DOHH2 (cell line): ENCODE results near the gene MRPL4.

Experiments
- H3F3A ChIP-seq: fragments of 200-600 bp; sonication (generic), shearing (Covaris generic); 2 replicates; pipeline ENCODE4 v1.6.0; 2016; ENCODE audit warnings: antibody characterized with exemption, mild to moderate bottlenecking; ENCODE audit not compliant: control insufficient read depth, insufficient read depth
- H3K27ac ChIP-seq: fragments of 200-600 bp; sonication (generic); 2 replicates; pipeline ENCODE4 v1.5.1; 2014; ENCODE audit warnings: low read depth, mild to moderate bottlenecking, low read length, moderate library complexity
- H3K27me3 ChIP-seq: fragments of 200-600 bp; sonication (generic); 2 replicates; pipeline ENCODE4 v1.6.1; 2014; ENCODE audit warnings: mild to moderate bottlenecking, low read length, mixed read lengths; ENCODE audit not compliant: control insufficient read depth
- H3K36me3 ChIP-seq: fragments of 200-600 bp; sonication (generic); 2 replicates; pipeline ENCODE4 v1.6.1; 2014; ENCODE audit warnings: mild to moderate bottlenecking, low read length, moderate library complexity, mixed read lengths; ENCODE audit not compliant: control insufficient read depth
- H3K4me1 ChIP-seq: fragments of 200-600 bp; sonication (generic); 2 replicates; pipeline ENCODE4 v1.6.1; 2014; ENCODE audit warnings: mild to moderate bottlenecking, low read length, mixed read lengths; ENCODE audit not compliant: control insufficient read depth
- H3K4me2 ChIP-seq: fragments of 200-600 bp; sonication (generic); 2 replicates; pipeline ENCODE4 v1.6.0; 2014; ENCODE audit warnings: mild to moderate bottlenecking, low read length, moderate library complexity
- H3K4me3 ChIP-seq: fragments of 200-600 bp; sonication (generic); 2 replicates; pipeline ENCODE4 v1.5.1; 2014; ENCODE audit warnings: mild to moderate bottlenecking, low read length, mixed read lengths
- H3K79me2 ChIP-seq: fragments of 200-600 bp; sonication (generic); 2 replicates; pipeline ENCODE4 v1.6.1; 2014; ENCODE audit warnings: mild to moderate bottlenecking, low read length, mixed read lengths; ENCODE audit not compliant: control insufficient read depth
- H3K9me2 ChIP-seq: fragments of 200-600 bp; sonication (generic); replicated peaks from 2 replicates; pipeline ENCODE4 v1.6.1; 2014; ENCODE audit warnings: mild to moderate bottlenecking, low read length, mixed read lengths; ENCODE audit not compliant: control insufficient read depth
- H3K9me3 ChIP-seq: fragments of 200-600 bp; sonication (generic); 2 replicates; pipeline ENCODE4 v1.6.1; 2014; ENCODE audit warnings: antibody characterized with exemption, low read length, mixed read lengths; ENCODE audit not compliant: control insufficient read depth, insufficient read depth
- H4K20me1 ChIP-seq: fragments of 200-600 bp; sonication (generic); 2 replicates; pipeline ENCODE4 v1.6.0; 2014; ENCODE audit warnings: low read depth, mild to moderate bottlenecking, antibody characterized with exemption, low read length, moderate library complexity; ENCODE audit not compliant: control insufficient read depth, insufficient read depth
- EZH2phosphoT487 ChIP-seq: fragments of 200-600 bp; sonication (generic); IDR thresholded peaks from 2 replicates; pipeline ENCODE4 v1.6.1; 2017; ENCODE audit warnings: borderline replicate concordance, mild to moderate bottlenecking, antibody characterized with exemption, low read length, moderate library complexity, mixed read lengths
- TF ChIP-seq, protein P1 (sequence below): fragments of 200-600 bp; sonication (generic); IDR thresholded peaks from one replicate; pipeline ENCODE4 v1.5.1; 2014; ENCODE audit warnings: antibody characterized with exemption, mild to moderate bottlenecking, low read depth, low read length; ENCODE audit not compliant: poor library complexity, severe bottlenecking

Gene MRPL4

DNA sequence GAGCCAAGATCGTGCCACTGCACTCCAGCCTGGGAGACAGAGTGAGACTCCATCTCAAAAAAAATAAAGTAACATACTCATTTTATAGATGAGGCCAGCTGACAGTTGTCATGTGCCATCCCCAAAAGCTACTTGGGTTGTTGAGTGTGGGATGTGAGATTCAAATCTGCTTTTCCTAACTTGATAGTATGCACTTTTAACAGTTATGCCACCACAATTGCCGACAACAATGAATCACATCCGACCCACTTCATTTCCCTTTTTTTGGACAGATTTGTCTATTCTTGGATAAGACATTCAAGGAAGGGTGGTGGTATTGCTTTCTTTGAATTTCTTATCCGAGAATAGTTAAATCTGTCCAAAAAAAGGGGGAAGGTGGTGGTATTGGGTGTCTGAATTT is 41.0 kb upstream of the MRPL4 start:
- Histone ChIP-seq H3K4me3 (no peak overlapping the region), H4K20me1 (no peaks in the 10 kb centered on the region), H3K9me3 (no peaks in the 10 kb centered on the region), H3K4me1 (peaks cover 12% of the 10 kb centered on the region; the same call in 1 of the 2 replicates), H3K27me3 (no peaks in the 10 kb centered on the region), H3F3A (peaks cover 6% of the 10 kb centered on the region), H3K36me3 (peaks cover 10% of the 10 kb centered on the region; the same call in 1 of the 2 replicates), H3K27ac (no peak overlapping the region), H3K79me2 (peaks cover 6% of the 10 kb centered on the region; the same call in 1 of the 2 replicates), H3K4me2 (no peak overlapping the region), H3K9me2 (no peaks in the 10 kb centered on the region)
- TF ChIP-seq EZH2phosphoT487, result no peak
- TF ChIP-seq, protein P1, sequence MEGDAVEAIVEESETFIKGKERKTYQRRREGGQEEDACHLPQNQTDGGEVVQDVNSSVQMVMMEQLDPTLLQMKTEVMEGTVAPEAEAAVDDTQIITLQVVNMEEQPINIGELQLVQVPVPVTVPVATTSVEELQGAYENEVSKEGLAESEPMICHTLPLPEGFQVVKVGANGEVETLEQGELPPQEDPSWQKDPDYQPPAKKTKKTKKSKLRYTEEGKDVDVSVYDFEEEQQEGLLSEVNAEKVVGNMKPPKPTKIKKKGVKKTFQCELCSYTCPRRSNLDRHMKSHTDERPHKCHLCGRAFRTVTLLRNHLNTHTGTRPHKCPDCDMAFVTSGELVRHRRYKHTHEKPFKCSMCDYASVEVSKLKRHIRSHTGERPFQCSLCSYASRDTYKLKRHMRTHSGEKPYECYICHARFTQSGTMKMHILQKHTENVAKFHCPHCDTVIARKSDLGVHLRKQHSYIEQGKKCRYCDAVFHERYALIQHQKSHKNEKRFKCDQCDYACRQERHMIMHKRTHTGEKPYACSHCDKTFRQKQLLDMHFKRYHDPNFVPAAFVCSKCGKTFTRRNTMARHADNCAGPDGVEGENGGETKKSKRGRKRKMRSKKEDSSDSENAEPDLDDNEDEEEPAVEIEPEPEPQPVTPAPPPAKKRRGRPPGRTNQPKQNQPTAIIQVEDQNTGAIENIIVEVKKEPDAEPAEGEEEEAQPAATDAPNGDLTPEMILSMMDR, result no peak

GRCh38 chr19:10211691-10212090 is 40.3 kb upstream of the MRPL4 start:
- Histone ChIP-seq H3K27ac (no peak overlapping the region), H3K4me2 (no peak overlapping the region), H3K36me3 (peaks cover 10% of the 10 kb centered on the region; the same call in 1 of the 2 replicates), H3K9me3 (no peaks in the 10 kb centered on the region), H3K27me3 (no peaks in the 10 kb centered on the region), H3K9me2 (no peaks in the 10 kb centered on the region), H4K20me1 (no peaks in the 10 kb centered on the region), H3K4me1 (peaks cover 12% of the 10 kb centered on the region; the same call in 1 of the 2 replicates), H3F3A (peaks cover 6% of the 10 kb centered on the region), H3K4me3 (no peak overlapping the region), H3K79me2 (peaks cover 6% of the 10 kb centered on the region; the same call in 1 of the 2 replicates)
- no peak for TF ChIP-seq EZH2phosphoT487
- TF ChIP-seq, protein P1, result no peak

- Histone ChIP-seq H3K79me2 (peaks cover 7% of the 10 kb centered on the region), H3K27ac (no peak overlapping the region), H3K4me1 (peaks cover 18% of the 10 kb centered on the region), H3K9me2 (no peaks in the 10 kb centered on the region), H4K20me1 (no peaks in the 10 kb centered on the region), H3K27me3 (no peaks in the 10 kb centered on the region), H3K4me2 (no peak overlapping the region), H3K9me3 (no peaks in the 10 kb centered on the region), H3F3A (peaks cover 11% of the 10 kb centered on the region), H3K4me3 (no peak overlapping the region), H3K36me3 (peaks cover 27% of the 10 kb centered on the region)
- TF ChIP-seq, protein P1, result no peak
- no peak for TF ChIP-seq EZH2phosphoT487
These were observed 37.2 kb upstream of the MRPL4 start for GRCh38 chr19:10214784-10215183.

- Histone ChIP-seq H3K9me2 (no peaks in the 10 kb centered on the region), H3K4me2 (no peak overlapping the region), H3K27ac (no peak overlapping the region), H3K9me3 (no peaks in the 10 kb centered on the region), H3K4me1 (peaks cover 41% of the 10 kb centered on the region), H3K79me2 (peaks cover 30% of the 10 kb centered on the region), H3F3A (peaks cover 34% of the 10 kb centered on the region), H3K27me3 (no peaks in the 10 kb centered on the region), H3K36me3 (peaks cover 48% of the 10 kb centered on the region), H4K20me1 (no peaks in the 10 kb centered on the region), H3K4me3 (no peak overlapping the region)
- TF ChIP-seq EZH2phosphoT487, result no peak
- TF ChIP-seq, protein P1, result no peak
These were observed 34.9 kb upstream of the MRPL4 start for GRCh38 chr19:10217085-10217484.
